Muscle of leg (tissue), 11 donors: ENCODE data around the gene CACNA1S. TPM values are rescaled to one million over a fixed set of nuclear protein-coding genes. Genes with fewer than 3 reads are reported as not detected.
A peak's percentile ranks its signal among the peaks of the same experiment; 100 is the strongest.

Experiments
- DNase-seq: peaks from one replicate; pipeline ENCODE4 v3.0.0; 2013
- H3K27ac ChIP-seq: one replicate; pipeline ENCODE4 v1.5.1; 2013; ENCODE audit warnings: mild to moderate bottlenecking, low read length, control low read depth
- H3K27me3 ChIP-seq: one replicate; pipeline ENCODE4 v1.6.1; 2013; ENCODE audit warnings: low read length; ENCODE audit not compliant: control insufficient read depth, insufficient read depth
- H3K36me3 ChIP-seq: one replicate; pipeline ENCODE4 v1.6.1; 2013; ENCODE audit warnings: low read length; ENCODE audit not compliant: control insufficient read depth, insufficient read depth
- H3K4me1 ChIP-seq: one replicate; pipeline ENCODE4 v1.6.1; 2013; ENCODE audit warnings: low read length; ENCODE audit not compliant: control insufficient read depth, insufficient read depth
- H3K4me3 ChIP-seq: one replicate; pipeline ENCODE4 v1.5.1; 2013; ENCODE audit warnings: low read length, control low read depth
- H3K9me3 ChIP-seq: replicated peaks from 2 replicates; pipeline ENCODE4 v1.6.1; 2013; ENCODE audit warnings: low read depth, low read length; ENCODE audit not compliant: control insufficient read depth
- WGBS: methylation state at CpG from one replicate; pipeline ENCODE4 v1.1.5; 2013; ENCODE audit warnings: missing lambda C conversion rate; ENCODE audit not compliant: insufficient coverage; 5-methylcytosine and 5-hydroxymethylcytosine counted together
- polyA plus RNA-seq, 8 donors: library from polyadenylated mRNA; unstranded; fragments of 120-200 nt; gene quantifications; one replicate each; pipeline versions ENCODE4 v1.2.1 to v1.2.3, GENCODE V29; 2013; ENCODE audit warnings: inconsistent platforms in 1 of 8, low replicate concordance in 1 of 8; ENCODE audit not compliant: insufficient read length in 8 of 8, insufficient read depth in 1 of 8
- total RNA-seq: library from RNA; stranded (reverse); fragments of 120-200 nt; gene quantifications from one replicate; pipeline ENCODE4 v1.2.4, GENCODE V29; 2013

CACNA1S gene
- total and polyA plus RNA-seq, 9 donors: 26.1 to 55.2 (median 41.5) TPM

DNA sequence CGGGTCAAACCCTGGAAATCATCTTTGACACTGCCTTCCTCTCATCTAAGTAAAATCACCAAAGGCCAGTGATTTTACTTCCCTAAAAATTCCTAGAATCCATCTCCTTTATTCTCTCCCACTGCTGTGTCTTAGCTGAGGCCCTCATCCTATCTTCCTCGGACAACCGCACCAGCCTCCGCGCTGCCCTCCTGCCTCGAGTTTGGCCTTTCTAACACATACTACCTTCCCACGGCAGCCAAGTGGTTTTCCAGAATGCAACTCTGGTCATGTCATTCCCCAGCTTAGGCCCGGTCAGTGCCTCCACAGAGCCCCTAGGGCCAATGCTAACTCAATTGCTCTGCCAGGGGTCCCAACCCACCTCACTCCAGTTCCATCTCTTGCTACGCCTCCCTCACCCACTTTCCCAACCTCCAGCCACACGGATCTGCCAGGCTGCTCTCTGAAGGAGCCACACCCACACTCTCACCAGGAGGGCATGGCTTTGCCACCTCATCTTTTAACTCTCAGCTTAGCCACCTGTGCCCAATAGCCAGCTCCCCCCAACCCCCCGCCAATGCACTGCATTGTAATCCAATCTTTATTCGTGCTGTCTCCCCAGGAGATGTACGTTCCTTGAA, 35.3 kb upstream of the CACNA1S start:
- H3K9me3 ChIP-seq: no peaks in the 10 kb centered on the region
- H3K4me3 ChIP-seq: no peak overlapping the region
- H3K4me1 ChIP-seq: peaks cover 12% of the 10 kb centered on the region
- H3K36me3 ChIP-seq: peaks cover 93% of the 10 kb centered on the region
- no peak overlapping the region for H3K27ac ChIP-seq
- DNase-seq: no peak
- H3K27me3 ChIP-seq: no peaks in the 10 kb centered on the region
- 79% methylated on average over 11 of the region's 13 CpGs for WGBS

DNA sequence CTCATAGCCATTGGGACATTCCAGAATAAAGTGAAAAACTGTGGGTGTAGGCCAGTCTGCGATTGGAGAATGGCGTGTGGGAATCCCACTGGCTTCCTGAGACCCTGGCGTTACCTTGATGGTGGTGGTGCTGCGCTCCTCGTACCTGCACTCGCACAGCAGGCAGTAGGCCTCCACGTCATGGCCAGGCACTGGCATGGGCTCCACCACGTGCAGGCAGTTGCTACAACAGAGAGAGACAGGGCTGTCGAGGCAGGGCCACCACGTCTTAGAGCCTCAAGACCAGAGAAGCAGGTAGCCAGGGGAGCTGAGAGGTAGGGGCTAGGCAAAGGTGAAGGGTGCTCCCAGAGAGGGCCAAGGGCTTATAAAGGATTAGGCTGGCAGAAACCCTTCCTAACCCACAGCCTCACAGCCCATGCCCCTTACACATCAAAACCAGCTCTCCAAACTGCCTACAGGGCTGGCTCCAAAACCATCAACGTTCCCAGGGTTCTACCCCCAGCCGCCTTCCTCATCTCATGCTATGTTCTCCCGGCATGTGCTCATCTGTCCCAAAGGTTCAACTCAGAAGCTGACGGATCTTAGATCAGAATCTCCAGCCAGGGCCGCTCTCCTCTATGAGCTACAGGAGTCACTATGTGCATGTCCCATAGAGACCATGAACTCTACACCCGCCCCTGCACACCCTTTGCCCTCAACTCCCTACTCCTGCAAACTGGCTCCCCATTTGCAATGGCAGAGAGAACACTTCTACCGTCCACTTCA, 34.6 kb upstream of the CACNA1S start:
- Histone ChIP-seq H3K27me3 (no peaks in the 10 kb centered on the region), H3K36me3 (peaks cover 96% of the 10 kb centered on the region), H3K9me3 (no peaks in the 10 kb centered on the region), H3K4me3 (no peak overlapping the region), H3K4me1 (peaks cover 18% of the 10 kb centered on the region), H3K27ac (no peak overlapping the region)
- no peak for DNase-seq
- 88% methylated on average over 14 of the region's 17 CpGs for WGBS

DNA sequence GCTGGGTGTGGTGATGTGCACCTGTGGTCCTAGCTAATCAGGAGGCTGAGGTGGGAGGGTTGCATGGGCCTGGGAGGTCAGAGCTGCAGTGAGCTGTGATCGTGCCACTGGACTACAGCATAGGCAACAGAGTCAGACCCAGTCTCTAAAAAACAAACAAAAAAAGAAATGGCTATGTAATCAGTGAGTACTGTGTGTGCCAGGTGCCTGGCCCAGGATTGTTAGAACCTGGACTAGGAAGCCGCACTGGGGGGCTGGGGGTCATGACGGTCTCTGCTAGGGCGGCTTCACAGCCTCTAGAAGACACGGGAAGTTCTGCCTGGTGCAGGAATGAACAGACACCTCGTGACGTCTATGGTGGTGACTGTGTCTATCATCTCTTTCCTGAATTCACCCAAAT, 33.6 kb upstream of the CACNA1S start:
- H3K4me3 ChIP-seq: no peak overlapping the region
- H3K9me3 ChIP-seq: no peaks in the 10 kb centered on the region
- 92% methylated on average over 5 of the region's 7 CpGs for WGBS
- H3K4me1 ChIP-seq: peaks cover 21% of the 10 kb centered on the region
- H3K36me3 ChIP-seq: peaks cover 98% of the 10 kb centered on the region
- H3K27ac ChIP-seq: no peak overlapping the region
- no peak for DNase-seq
- H3K27me3 ChIP-seq: no peaks in the 10 kb centered on the region

GRCh38 chr1:201145132-201145531, 32.9 kb upstream of the CACNA1S start:
- H3K4me3 ChIP-seq: no peak overlapping the region
- peaks cover 21% of the 10 kb centered on the region for H3K4me1 ChIP-seq
- peaks cover 100% of the 10 kb centered on the region for H3K36me3 ChIP-seq
- H3K27ac ChIP-seq: no peak overlapping the region
- no peaks in the 10 kb centered on the region for H3K27me3 ChIP-seq
- no peak for DNase-seq
- WGBS: 66% methylated on average over 3 of the region's 3 CpGs
- H3K9me3 ChIP-seq: no peaks in the 10 kb centered on the region

DNA sequence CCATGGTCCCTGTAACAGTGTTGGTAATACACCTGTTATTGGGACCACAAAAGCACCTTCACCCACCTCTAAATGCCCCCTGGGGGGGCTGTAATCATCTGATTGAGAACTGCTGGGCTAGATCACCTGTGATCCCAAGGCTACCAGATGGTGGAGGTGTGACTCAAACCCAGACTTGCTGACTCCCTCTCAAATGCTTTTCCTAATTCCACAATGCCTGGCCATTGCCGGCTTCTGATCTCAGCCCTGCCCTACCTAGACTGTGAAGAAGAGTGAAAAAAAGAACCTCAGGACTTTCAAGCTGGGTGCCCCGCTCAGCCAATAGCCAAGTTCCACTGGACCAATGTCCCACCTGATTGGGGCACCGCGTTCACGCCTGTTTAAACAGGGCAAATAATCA, 32.5 kb upstream of the CACNA1S start:
- no peaks in the 10 kb centered on the region for H3K27me3 ChIP-seq
- H3K27ac ChIP-seq: no peak overlapping the region
- WGBS: 100% methylated on average over 1 of the region's 5 CpGs
- no peak for DNase-seq
- peaks cover 21% of the 10 kb centered on the region for H3K4me1 ChIP-seq
- H3K9me3 ChIP-seq: no peaks in the 10 kb centered on the region
- H3K4me3 ChIP-seq: no peak overlapping the region
- H3K36me3 ChIP-seq: peaks cover 98% of the 10 kb centered on the region

DNA sequence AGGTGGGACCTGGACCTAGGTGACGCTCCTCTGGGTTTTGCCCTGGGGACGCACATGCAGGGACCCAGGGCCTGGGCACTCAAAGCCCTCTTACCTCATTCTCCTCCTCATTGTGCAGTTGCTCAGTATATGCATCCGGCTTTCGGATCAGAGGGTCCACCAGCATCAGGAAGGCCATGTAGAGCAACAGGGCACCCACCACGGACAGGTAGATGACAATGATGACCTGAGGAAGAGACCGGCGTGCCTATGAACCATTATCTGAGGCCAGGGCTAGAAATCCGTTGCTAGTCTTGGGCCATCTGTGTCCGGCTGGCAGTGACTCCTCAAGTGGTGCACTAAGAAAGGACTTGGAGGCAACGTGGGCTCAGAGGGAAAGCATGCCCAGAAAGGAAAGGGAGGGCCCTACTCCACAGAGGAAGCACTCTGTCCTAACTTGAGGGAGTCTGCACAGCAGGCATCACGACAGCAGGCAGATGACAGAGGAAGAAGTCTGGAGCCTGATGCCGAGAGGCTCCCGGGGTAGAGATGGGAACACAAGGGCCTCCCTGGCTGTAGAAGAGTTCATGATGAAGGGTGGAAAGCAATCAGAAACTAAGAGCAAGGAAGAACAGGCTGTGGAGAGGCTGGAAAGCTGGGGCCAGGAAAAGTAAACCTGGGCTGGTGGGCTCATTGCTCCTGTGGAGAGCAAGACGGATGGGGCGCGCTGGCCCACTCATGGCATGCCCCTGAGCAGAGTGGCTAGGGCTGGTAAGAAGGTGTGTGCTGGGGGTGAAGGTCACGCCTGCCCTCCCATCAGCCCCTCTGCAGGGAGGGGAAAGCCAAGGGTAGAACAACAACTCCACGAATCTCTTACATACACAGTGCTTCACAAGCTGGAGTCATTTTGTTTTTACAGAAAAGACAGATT, 31.8 kb upstream of the CACNA1S start:
- H3K27me3 ChIP-seq: no peaks in the 10 kb centered on the region
- no peak overlapping the region for H3K4me3 ChIP-seq
- no peak for DNase-seq
- H3K36me3 ChIP-seq: peaks cover 98% of the 10 kb centered on the region
- H3K9me3 ChIP-seq: no peaks in the 10 kb centered on the region
- no peak overlapping the region for H3K27ac ChIP-seq
- H3K4me1 ChIP-seq: peaks cover 21% of the 10 kb centered on the region
- WGBS: 81% methylated on average over 15 of the region's 18 CpGs

DNA sequence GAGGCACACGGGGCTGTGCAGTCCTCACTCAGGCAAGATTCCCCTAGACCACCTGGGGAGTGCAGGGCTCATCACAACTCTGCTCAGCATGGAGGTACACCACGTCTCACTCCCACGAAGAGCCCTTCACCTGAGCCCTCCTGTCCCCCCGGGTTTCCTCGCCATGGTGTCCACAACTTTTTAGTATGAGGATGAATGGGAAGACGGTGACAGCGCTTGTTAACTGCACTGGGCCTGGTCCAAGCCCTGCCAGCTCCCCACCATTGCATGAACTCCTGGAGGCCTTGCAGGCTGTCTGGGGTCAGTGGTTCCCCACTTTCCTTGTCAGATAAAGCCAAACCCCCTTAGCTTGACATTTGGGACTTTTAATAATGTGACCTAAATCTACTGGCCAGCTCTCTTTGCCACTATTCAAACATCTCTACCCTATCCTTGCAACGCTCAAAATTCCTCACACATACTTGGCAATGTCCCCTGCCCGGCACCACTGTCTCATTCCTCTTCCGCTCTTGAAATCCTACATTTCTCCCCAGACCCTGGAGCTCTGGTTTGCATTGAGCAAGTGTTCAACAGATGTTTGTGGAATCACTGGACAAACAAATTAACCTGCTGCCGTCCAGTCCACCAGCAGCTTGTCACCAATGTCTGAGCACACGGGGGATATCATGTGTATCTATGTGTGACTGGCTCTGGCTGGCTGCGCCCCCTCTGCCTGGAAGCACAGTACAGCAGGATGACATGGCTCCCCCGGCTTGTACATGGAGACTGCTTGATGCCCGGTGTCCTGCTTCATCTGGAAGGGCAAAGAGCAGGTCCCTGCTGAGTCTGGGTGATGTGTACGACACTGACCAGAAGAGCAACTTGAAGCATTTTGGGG, 30.9 kb upstream of the CACNA1S start:
- WGBS: 63% methylated on average over 11 of the region's 16 CpGs
- DNase-seq: peak; percentile 69
- no peaks in the 10 kb centered on the region for H3K27me3 ChIP-seq
- H3K4me3 ChIP-seq: no peak overlapping the region
- no peaks in the 10 kb centered on the region for H3K9me3 ChIP-seq
- no peak overlapping the region for H3K27ac ChIP-seq
- H3K4me1 ChIP-seq: peaks cover 26% of the 10 kb centered on the region
- peaks cover 98% of the 10 kb centered on the region for H3K36me3 ChIP-seq

DNA sequence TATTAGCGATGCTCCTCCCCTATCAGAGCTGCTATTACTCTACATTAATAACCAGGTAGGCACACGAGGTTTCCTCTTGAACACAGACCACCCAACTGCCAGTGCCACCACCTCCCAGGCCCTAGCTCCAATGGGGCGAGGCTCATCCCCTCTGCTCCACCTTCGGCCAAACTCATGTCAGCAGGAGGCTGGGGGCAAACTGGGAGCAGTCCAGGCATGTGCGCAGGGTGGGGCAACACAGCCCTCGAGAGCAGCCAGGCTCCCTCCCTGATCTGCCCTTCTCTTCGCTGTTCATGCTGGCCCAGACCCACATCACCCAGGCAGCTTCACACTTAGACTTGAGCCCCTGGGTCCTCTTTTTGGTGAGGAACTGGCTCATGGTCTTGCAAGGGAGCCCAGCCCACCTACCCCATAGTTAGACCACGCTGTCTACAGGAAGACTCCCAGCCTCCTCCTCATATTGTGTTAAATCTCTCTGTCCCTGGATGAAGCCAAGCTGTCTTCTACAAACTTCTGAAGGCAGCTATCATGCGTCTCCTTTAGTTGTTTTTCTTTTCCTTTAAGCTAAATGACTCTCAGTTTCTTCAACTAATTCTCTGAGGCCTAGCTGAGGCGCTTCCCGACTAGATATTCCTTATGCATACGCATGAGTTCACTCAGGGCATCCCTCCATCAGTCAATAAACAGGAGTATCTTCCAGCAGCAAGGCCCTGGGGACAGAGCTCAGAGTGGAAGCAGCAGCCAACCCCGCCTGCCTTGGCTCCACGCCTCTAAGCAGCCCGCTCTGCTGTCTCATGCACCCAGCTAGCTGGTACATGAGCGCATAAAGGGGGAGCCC, 30.0 kb upstream of the CACNA1S start:
- peaks cover 93% of the 10 kb centered on the region for H3K36me3 ChIP-seq
- no peaks in the 10 kb centered on the region for H3K27me3 ChIP-seq
- peaks cover 32% of the 10 kb centered on the region for H3K4me1 ChIP-seq
- H3K4me3 ChIP-seq: no peak overlapping the region
- 53% methylated on average over 16 of the region's 16 CpGs for WGBS
- H3K9me3 ChIP-seq: no peaks in the 10 kb centered on the region
- peak; percentile 92 for DNase-seq
- peak overlapping the region; percentile 15 for H3K27ac ChIP-seq

GRCh38 chr1:201141418-201141817, 29.2 kb upstream of the CACNA1S start:
- peaks cover 92% of the 10 kb centered on the region for H3K36me3 ChIP-seq
- H3K27ac ChIP-seq: no peak overlapping the region
- H3K4me3 ChIP-seq: no peak overlapping the region
- H3K9me3 ChIP-seq: no peaks in the 10 kb centered on the region
- peaks cover 40% of the 10 kb centered on the region for H3K4me1 ChIP-seq
- DNase-seq: no peak
- H3K27me3 ChIP-seq: no peaks in the 10 kb centered on the region
- WGBS: 93% methylated on average over 3 of the region's 5 CpGs
